PC-9 (cell line): ENCODE data around the gene OR1Q1.
"Not testable (repeated sequence)": the region's sequence is repeated elsewhere in the genome, so short reads cannot be mapped to it uniquely, and the experiment has no call there.

ENCODE experiments used
- EZH2 ChIP-seq: fragments of 200-600 bp; sonication (generic); IDR thresholded peaks from 2 replicates; pipeline ENCODE4 v1.8.0; 2017; ENCODE audit warnings: antibody characterized with exemption, low read depth
- TF ChIP-seq, protein P1 (sequence below): fragments of 200-600 bp; sonication (generic); conservative IDR thresholded peaks from 2 replicates; pipeline ENCODE4 v1.6.1; 2017; ENCODE audit warnings: mixed run types, antibody characterized with exemption, mild to moderate bottlenecking, moderate library complexity

DNA sequence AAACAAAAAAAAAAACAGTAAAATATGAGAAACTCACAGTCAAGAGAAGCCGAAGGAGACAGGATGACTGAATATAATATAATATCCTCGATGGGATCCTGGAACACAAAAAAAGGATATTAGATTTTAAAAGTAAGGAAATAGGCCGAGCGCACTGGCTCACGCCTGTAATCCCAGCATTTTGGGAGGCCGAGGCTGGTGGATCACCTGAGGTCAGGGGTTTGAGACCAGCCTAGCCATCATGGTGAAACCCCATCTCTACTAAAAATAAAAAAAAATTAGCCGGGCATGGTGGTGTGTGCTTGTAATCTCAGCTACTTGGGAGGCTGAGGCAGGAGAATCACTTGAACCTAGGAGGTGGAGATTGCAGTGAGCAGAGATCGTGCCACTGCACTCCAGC lies 31.3 kb upstream of the OR1Q1 start, which contains the start of gene OR1L8:
- TF ChIP-seq, protein P1, sequence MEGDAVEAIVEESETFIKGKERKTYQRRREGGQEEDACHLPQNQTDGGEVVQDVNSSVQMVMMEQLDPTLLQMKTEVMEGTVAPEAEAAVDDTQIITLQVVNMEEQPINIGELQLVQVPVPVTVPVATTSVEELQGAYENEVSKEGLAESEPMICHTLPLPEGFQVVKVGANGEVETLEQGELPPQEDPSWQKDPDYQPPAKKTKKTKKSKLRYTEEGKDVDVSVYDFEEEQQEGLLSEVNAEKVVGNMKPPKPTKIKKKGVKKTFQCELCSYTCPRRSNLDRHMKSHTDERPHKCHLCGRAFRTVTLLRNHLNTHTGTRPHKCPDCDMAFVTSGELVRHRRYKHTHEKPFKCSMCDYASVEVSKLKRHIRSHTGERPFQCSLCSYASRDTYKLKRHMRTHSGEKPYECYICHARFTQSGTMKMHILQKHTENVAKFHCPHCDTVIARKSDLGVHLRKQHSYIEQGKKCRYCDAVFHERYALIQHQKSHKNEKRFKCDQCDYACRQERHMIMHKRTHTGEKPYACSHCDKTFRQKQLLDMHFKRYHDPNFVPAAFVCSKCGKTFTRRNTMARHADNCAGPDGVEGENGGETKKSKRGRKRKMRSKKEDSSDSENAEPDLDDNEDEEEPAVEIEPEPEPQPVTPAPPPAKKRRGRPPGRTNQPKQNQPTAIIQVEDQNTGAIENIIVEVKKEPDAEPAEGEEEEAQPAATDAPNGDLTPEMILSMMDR, result not testable (repeated sequence)
- not testable (repeated sequence) for TF ChIP-seq EZH2
